Measurements from ENCODE around the gene TMEM35B. TPM values are rescaled to one million over a fixed set of nuclear protein-coding genes. Genes with fewer than 3 reads are reported as not detected.
"Not testable (repeated sequence)": the region's sequence is repeated elsewhere in the genome, so short reads cannot be mapped to it uniquely, and the experiment has no call there.

The TMEM35B gene
- total and polyA plus RNA-seq, 9 of the 15 experiments (the other 6 are each of a cell fraction or from before 2014, with no cell fraction given): 11.4 to 142 (median 21.4) TPM

DNA sequence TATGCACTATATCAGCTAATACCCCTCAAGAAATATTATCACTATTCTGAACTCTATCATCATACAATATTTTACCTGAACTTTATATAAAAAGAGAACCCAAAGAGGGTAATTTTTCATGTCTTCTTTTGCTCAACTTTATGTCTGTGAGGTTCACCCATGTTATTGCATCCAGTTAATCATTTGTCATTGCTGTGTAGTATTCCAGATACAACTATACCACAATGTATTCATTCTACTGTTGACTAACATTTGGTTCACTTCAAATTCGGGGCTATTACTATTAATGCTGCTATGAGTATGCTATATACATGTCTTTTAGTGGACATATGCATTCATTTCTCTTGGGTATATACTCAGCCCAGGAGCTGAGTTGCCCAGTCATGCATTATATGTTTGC lies 34.7 kb downstream of the TMEM35B start:
- WGBS (ENCODE audit: insufficient coverage, low coverage, missing lambda C conversion rate): 4% methylated on average over 1 of the region's 1 CpG
- no peaks in the 10 kb centered on the region for H3K9me1 ChIP-seq (ENCODE audit: control insufficient read depth, insufficient read depth, low read length)
- no peaks in the 10 kb centered on the region for H3K9me3 ChIP-seq (replicated peaks; ENCODE audit: control insufficient read depth, insufficient read depth, low read depth, low read length)
- no peak overlapping the region for H3K4me3 ChIP-seq
- H3K4me1 ChIP-seq (replicated peaks in 1 of 2; ENCODE audit: control insufficient read depth in 2 of 2, insufficient read depth in 2 of 2, low read length in 2 of 2): no peaks in the 10 kb centered on the region
- no peak overlapping the region for H3K9ac ChIP-seq (ENCODE audit: insufficient read depth in 1 of 2, low read depth in 2 of 2, low read length in 2 of 2)
- no TSS peak for BruUV-seq (replicated peaks)
- no peak for FAIRE-seq
- intact Hi-C loops (cut with micrococcal nuclease): no loop called here
- no peaks in the 10 kb centered on the region for H3K36me3 ChIP-seq (ENCODE audit: control insufficient read depth, insufficient read depth, low read length)
- no peaks in the 10 kb centered on the region for H4K20me1 ChIP-seq (replicated peaks; ENCODE audit: control insufficient read depth, insufficient read depth, low read length)
- ChIA-PET POLR2A (interaction anchor here (1.0 kb wide), 1 partner anchor 9 kb away, joined by 3 read pairs; no protein-coding TSS in a partner anchor), CTCF (ENCODE audit: low intra/inter-chr PET ratio) (no interaction called here)
- no peak overlapping the region for H3K27ac ChIP-seq (ENCODE audit: extremely low read depth, low read depth, low read length)
- H2AFZ ChIP-seq (ENCODE audit: low read depth, low read length): no peak overlapping the region
- no peak overlapping the region for H3K4me2 ChIP-seq (ENCODE audit: insufficient read depth, low read length)
- H3K79me2 ChIP-seq (ENCODE audit: control insufficient read depth, insufficient read depth, low read length): no peaks in the 10 kb centered on the region
- TF ChIP-seq TRIM24 (IDR thresholded peaks at IDR 0.05) (no peak), NONO (IDR thresholded peaks at IDR 0.05; ENCODE audit: low read depth in 2 of 2, low read length in 1 of 2) (no peak), CBFB (CRISPR knock-in tag; IDR thresholded peaks at IDR 0.05) (no peak), ZNF146 (CRISPR knock-in tag; IDR thresholded peaks at IDR 0.05; ENCODE audit: unreplicated experiment) (peak; percentile 65), ILF3 (IDR thresholded peaks at IDR 0.05; ENCODE audit: borderline replicate concordance) (no peak), RBM25 (IDR thresholded peaks at IDR 0.05; ENCODE audit: low read depth, low read length, severe bottlenecking) (peak; percentile 44)
- H3K27me3 ChIP-seq (ENCODE audit: control insufficient read depth in 2 of 2, insufficient read depth in 2 of 2, low read length in 2 of 2): peaks cover 27 to 32% of the 10 kb centered on the region in 2 experiments
- in situ Hi-C loops (cut with MboI): no loop called here
- no peak for ATAC-seq
- DNase-seq (ENCODE audit: extremely low read depth in 1 of 4, low spot score in 3 of 4): no peak

DNA sequence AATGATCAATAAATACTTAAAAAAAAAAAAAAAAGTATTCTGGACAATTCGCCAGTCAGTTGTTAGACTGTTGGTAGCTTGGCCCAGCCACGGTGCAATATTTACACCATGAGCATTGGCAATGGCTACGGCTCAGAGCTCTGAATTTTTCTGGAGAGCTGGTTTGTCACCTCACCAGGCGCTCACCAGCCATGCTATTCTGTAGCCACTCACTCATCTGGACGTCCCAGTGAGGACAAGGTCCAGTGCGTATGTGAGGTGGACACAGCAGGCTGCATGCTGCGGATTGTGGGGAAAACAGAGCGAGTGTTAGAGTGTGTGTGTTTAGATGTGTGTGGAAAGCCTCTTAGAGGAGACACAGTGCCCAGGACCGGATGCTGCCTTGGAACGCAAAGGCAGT lies 36.4 kb downstream of the TMEM35B start:
- DNase-seq (ENCODE audit: extremely low read depth in 1 of 4, low spot score in 3 of 4); H4K20me1 ChIP-seq (replicated peaks; ENCODE audit: control insufficient read depth, insufficient read depth, low read length); H3K27ac ChIP-seq (ENCODE audit: extremely low read depth, low read depth, low read length); intact Hi-C loops (cut with micrococcal nuclease); H3K9me1 ChIP-seq (ENCODE audit: control insufficient read depth, insufficient read depth, low read length); H3K4me2 ChIP-seq (ENCODE audit: insufficient read depth, low read length); in situ Hi-C loops (cut with MboI); CTCF ChIA-PET (ENCODE audit: low intra/inter-chr PET ratio); H3K79me2 ChIP-seq (ENCODE audit: control insufficient read depth, insufficient read depth, low read length); ATAC-seq; H3K9ac ChIP-seq (ENCODE audit: insufficient read depth in 1 of 2, low read depth in 2 of 2, low read length in 2 of 2); H3K36me3 ChIP-seq (ENCODE audit: control insufficient read depth, insufficient read depth, low read length); H3K4me3 ChIP-seq; H3K9me3 ChIP-seq (replicated peaks; ENCODE audit: control insufficient read depth, insufficient read depth, low read depth, low read length); BruUV-seq (replicated peaks); H3K4me1 ChIP-seq (replicated peaks in 1 of 2; ENCODE audit: control insufficient read depth in 2 of 2, insufficient read depth in 2 of 2, low read length in 2 of 2); FAIRE-seq; H2AFZ ChIP-seq (ENCODE audit: low read depth, low read length): not testable (repeated sequence)
- H3K27me3 ChIP-seq (ENCODE audit: control insufficient read depth in 2 of 2, insufficient read depth in 2 of 2, low read length in 2 of 2): peaks cover 27 to 32% of the 10 kb centered on the region in 2 experiments
- 6% methylated on average over 10 of the region's 10 CpGs for WGBS (ENCODE audit: insufficient coverage, low coverage, missing lambda C conversion rate)
- POLR2A ChIA-PET: interaction anchor here (1.0 kb wide), 1 partner anchor 24 kb away, joined by 3 read pairs; no protein-coding TSS in a partner anchor

DNA sequence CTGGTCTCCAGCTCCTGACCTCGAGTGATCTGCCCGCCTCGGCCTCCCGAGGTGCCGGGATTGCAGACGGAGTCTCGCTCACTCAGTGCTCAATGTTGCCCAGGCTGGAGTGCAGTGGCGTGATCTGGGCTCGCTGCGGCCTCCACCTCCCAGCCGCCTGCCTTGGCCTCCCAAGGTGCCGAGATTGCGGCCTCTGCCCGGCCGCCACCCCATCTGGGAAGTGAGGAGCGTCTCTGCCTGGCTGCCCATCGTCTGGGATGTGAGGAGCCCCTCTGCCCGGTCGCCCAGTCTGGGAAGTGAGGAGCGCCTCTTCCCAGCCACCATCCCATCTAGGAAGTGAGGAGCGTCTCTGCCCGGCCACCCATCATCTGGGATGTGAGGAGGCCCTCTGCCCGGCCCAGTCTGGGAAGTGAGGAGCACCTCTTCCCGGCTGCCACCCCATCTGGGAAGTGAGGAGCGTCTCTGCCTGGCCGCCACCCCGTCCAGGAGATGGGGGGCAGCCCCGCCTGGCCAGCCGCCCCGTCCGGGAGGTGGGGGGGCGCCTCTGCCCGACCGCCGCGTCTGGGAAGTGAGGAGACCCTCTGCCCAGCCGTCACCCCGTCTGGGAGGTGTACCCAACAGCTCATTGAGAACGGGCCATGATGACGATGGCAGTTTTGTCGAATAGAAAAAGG lies 37.4 kb downstream of the TMEM35B start:
- H3K27me3 ChIP-seq (ENCODE audit: control insufficient read depth in 2 of 2, insufficient read depth in 2 of 2, low read length in 2 of 2): peaks cover 27 to 30% of the 10 kb centered on the region in 2 experiments
- DNase-seq (ENCODE audit: extremely low read depth in 1 of 4, low spot score in 3 of 4); ATAC-seq; H3K36me3 ChIP-seq (ENCODE audit: control insufficient read depth, insufficient read depth, low read length); H3K9me1 ChIP-seq (ENCODE audit: control insufficient read depth, insufficient read depth, low read length); H3K27ac ChIP-seq (ENCODE audit: extremely low read depth, low read depth, low read length); CTCF ChIA-PET (ENCODE audit: low intra/inter-chr PET ratio); H3K4me1 ChIP-seq (replicated peaks in 1 of 2; ENCODE audit: control insufficient read depth in 2 of 2, insufficient read depth in 2 of 2, low read length in 2 of 2); H2AFZ ChIP-seq (ENCODE audit: low read depth, low read length); H3K4me2 ChIP-seq (ENCODE audit: insufficient read depth, low read length); H3K9ac ChIP-seq (ENCODE audit: insufficient read depth in 1 of 2, low read depth in 2 of 2, low read length in 2 of 2); POLR2A ChIA-PET; in situ Hi-C loops (cut with MboI); intact Hi-C loops (cut with micrococcal nuclease); FAIRE-seq; BruUV-seq (replicated peaks); H3K9me3 ChIP-seq (replicated peaks; ENCODE audit: control insufficient read depth, insufficient read depth, low read depth, low read length); H3K4me3 ChIP-seq; H4K20me1 ChIP-seq (replicated peaks; ENCODE audit: control insufficient read depth, insufficient read depth, low read length); H3K79me2 ChIP-seq (ENCODE audit: control insufficient read depth, insufficient read depth, low read length): not testable (repeated sequence)
- 3% methylated on average over 24 of the region's 41 CpGs for WGBS (ENCODE audit: insufficient coverage, low coverage, missing lambda C conversion rate)
